HepG2 (cell line): ENCODE data around the gene ARPC1B. TPM values are rescaled to one million over a fixed set of nuclear protein-coding genes. Genes with fewer than 3 reads are reported as not detected.

Experiments used
- ATF6 ChIP-seq: sonication (generic); formaldehyde crosslinking; conservative IDR thresholded peaks from 2 replicates; pipeline ENCODE4 v1.4.0; 2020; ENCODE audit warnings: missing genetic modification reagents
- EHMT2 ChIP-seq: fragments of 200-600 bp; sonication (generic); IDR thresholded peaks from 2 replicates; pipeline ENCODE4 v1.7.0; 2017; ENCODE audit warnings: antibody characterized with exemption, low read depth, low read length, borderline replicate concordance
- PHF21A ChIP-seq: sonication (generic); formaldehyde crosslinking; IDR thresholded peaks from 2 replicates; pipeline ENCODE4 v1.5.0; 2020; ENCODE audit warnings: mild to moderate bottlenecking, missing genetic modification reagents
- POGK ChIP-seq: sonication (generic); formaldehyde crosslinking; conservative IDR thresholded peaks from 2 replicates; pipeline ENCODE4 v1.8.0; 2022; ENCODE audit warnings: mild to moderate bottlenecking, moderate library complexity, missing genetic modification reagents
- RARG ChIP-seq: sonication (generic); formaldehyde crosslinking; IDR thresholded peaks from 2 replicates; pipeline ENCODE4 v1.4.0; 2020; ENCODE audit warnings: low read depth, mild to moderate bottlenecking, missing genetic modification reagents
- RERE ChIP-seq: IDR thresholded peaks from 2 replicates; pipeline ENCODE4 v1.6.1; 2016; ENCODE audit warnings: low read depth, missing genetic modification reagents, missing compliant biosample characterization
- RNF219 ChIP-seq: sonication (generic); formaldehyde crosslinking; IDR thresholded peaks from 2 replicates; pipeline ENCODE4 v1.5.0; 2020; ENCODE audit warnings: mild to moderate bottlenecking, missing genetic modification reagents
- RXRB ChIP-seq: IDR thresholded peaks from 2 replicates; pipeline ENCODE4 v1.6.1; 2016; ENCODE audit warnings: borderline replicate concordance, missing genetic modification reagents, missing compliant biosample characterization
- SKI ChIP-seq: fragments of 450-650 bp; IDR thresholded peaks from one replicate; pipeline ENCODE4 v1.6.1; 2018; ENCODE audit warnings: mild to moderate bottlenecking; ENCODE audit not compliant: partially characterized antibody
- SRSF1 ChIP-seq: fragments of 200-400 bp; formaldehyde crosslinking; optimal IDR thresholded peaks from 2 replicates; pipeline ENCODE3; 2017; ENCODE audit warnings: mild to moderate bottlenecking, low read depth, low read length, moderate library complexity
- WIZ ChIP-seq: sonication (generic); formaldehyde crosslinking; IDR thresholded peaks from 2 replicates; pipeline ENCODE4 v1.5.1; 2020; ENCODE audit warnings: mild to moderate bottlenecking, missing genetic modification reagents
- ZBTB10 ChIP-seq: sonication (generic); formaldehyde crosslinking; IDR thresholded peaks from 2 replicates; pipeline ENCODE4 v1.4.0; 2020; ENCODE audit warnings: missing genetic modification reagents, borderline replicate concordance
- ZNF781 ChIP-seq: sonication (generic); formaldehyde crosslinking; IDR thresholded peaks from 2 replicates; pipeline ENCODE4 v1.5.1; 2020; ENCODE audit warnings: borderline replicate concordance, mild to moderate bottlenecking, missing genetic modification reagents; ENCODE audit errors: not compliant biosample characterization
- polyA plus RNA-seq, 8 experiments: library from polyadenylated mRNA; depleted of rRNA in 3 of 8; stranded (reverse) in 7 of 8; unstranded in 1 of 8; fragments of >200 nt; fragmentation: Illumina TruSeq in 4 of 8; extraction: Trizol in 4 of 8; gene quantifications; 2 replicates each; pipeline versions ENCODE4 v1.2.1 to v1.2.3, GENCODE V29; 2011 to 2016; ENCODE audit warnings: low read depth in 4 of 8, missing spikeins in 1 of 8, mixed read lengths in 1 of 8; ENCODE audit not compliant: insufficient read depth in 1 of 8
- total RNA-seq, 5 experiments: library from RNA; depleted of rRNA; stranded (reverse); fragments of >200 nt; fragmentation: Illumina TruSeq; extraction: Trizol; gene quantifications; 2 replicates each; pipeline ENCODE4 v1.2.3, GENCODE V29; 2016; ENCODE audit warnings: low read depth in 1 of 5

The ARPC1B gene
- total and polyA plus RNA-seq, 2 of the 13 experiments (the other 11 are each of a cell fraction or from before 2014, with no cell fraction given): 72.9 to 89.1 TPM

- no peak for TF ChIP-seq RERE (CRISPR knock-in tag)
- TF ChIP-seq SRSF1: no peak
- no peak for TF ChIP-seq ATF6 (CRISPR knock-in tag)
- 0 out of 2 replicates have a peak, but pooled peaks have one; percentile 22 for TF ChIP-seq POGK (CRISPR knock-in tag)
- TF ChIP-seq RARG (CRISPR knock-in tag): no peak
- peak; percentile 37; the same call in 1 of the 2 replicates for TF ChIP-seq RXRB (CRISPR knock-in tag)
- TF ChIP-seq SKI: no peak
- no peak for TF ChIP-seq RNF219 (CRISPR knock-in tag)
- peak; percentile 40; the same call in 1 of the 2 replicates for TF ChIP-seq WIZ
- peak; percentile 78 for TF ChIP-seq ZBTB10 (CRISPR knock-in tag)
- TF ChIP-seq PHF21A: peak; percentile 75
- no peak for TF ChIP-seq EHMT2
- TF ChIP-seq ZNF781: no peak
Measured at GRCh38 chr7:99375070-99375807, 709 bp downstream of the ARPC1B start (continued).
